Mammary epithelial cell (primary cell): ENCODE results near the gene CT45A9.
"Not testable (repeated sequence)": the region's sequence is repeated elsewhere in the genome, so short reads cannot be mapped to it uniquely, and the experiment has no call there.

Experiments used
- EZH2 ChIP-seq: IDR thresholded peaks from 2 replicates; pipeline ENCODE4 v1.6.1; 2012; ENCODE audit warnings: low read length, inconsistent platforms, borderline replicate concordance
- TF ChIP-seq, protein P1 (sequence below), 2 donors: IDR thresholded peaks in 1 of 2; conservative IDR thresholded peaks in 1 of 2; 2 replicates each; pipeline ENCODE4 v1.5.1; 2011 to 2012; ENCODE audit warnings: inconsistent platforms in 2 of 2, low read length in 2 of 2, mild to moderate bottlenecking in 2 of 2, control low read depth in 1 of 2, low read depth in 1 of 2; ENCODE audit not compliant: insufficient read depth in 1 of 2; ENCODE audit errors: extremely low read depth in 1 of 2

GRCh38 chrX:135871712-135872111 is at the start of gene CT45A9:
- TF ChIP-seq, protein P1, sequence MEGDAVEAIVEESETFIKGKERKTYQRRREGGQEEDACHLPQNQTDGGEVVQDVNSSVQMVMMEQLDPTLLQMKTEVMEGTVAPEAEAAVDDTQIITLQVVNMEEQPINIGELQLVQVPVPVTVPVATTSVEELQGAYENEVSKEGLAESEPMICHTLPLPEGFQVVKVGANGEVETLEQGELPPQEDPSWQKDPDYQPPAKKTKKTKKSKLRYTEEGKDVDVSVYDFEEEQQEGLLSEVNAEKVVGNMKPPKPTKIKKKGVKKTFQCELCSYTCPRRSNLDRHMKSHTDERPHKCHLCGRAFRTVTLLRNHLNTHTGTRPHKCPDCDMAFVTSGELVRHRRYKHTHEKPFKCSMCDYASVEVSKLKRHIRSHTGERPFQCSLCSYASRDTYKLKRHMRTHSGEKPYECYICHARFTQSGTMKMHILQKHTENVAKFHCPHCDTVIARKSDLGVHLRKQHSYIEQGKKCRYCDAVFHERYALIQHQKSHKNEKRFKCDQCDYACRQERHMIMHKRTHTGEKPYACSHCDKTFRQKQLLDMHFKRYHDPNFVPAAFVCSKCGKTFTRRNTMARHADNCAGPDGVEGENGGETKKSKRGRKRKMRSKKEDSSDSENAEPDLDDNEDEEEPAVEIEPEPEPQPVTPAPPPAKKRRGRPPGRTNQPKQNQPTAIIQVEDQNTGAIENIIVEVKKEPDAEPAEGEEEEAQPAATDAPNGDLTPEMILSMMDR (conservative IDR thresholded peaks at IDR 0.05 in 1 of 2, IDR thresholded peaks at IDR 0.05 in 1 of 2; ENCODE audit: extremely low read depth in 1 of 2, insufficient read depth in 1 of 2, low read depth in 1 of 2, low read length in 2 of 2): not testable (repeated sequence)
- TF ChIP-seq EZH2: not testable (repeated sequence)
